CD4-positive, alpha-beta T cell treated with Interleukin-17A for 4 hours (primary cell): Measurements from ENCODE around the gene ABLIM1.

Experiments
- DNase-seq: peaks from one replicate; pipeline ENCODE4 v3.0.0-alpha.2; 2020; ENCODE audit warnings: mixed read lengths

Gene ABLIM1

DNA sequence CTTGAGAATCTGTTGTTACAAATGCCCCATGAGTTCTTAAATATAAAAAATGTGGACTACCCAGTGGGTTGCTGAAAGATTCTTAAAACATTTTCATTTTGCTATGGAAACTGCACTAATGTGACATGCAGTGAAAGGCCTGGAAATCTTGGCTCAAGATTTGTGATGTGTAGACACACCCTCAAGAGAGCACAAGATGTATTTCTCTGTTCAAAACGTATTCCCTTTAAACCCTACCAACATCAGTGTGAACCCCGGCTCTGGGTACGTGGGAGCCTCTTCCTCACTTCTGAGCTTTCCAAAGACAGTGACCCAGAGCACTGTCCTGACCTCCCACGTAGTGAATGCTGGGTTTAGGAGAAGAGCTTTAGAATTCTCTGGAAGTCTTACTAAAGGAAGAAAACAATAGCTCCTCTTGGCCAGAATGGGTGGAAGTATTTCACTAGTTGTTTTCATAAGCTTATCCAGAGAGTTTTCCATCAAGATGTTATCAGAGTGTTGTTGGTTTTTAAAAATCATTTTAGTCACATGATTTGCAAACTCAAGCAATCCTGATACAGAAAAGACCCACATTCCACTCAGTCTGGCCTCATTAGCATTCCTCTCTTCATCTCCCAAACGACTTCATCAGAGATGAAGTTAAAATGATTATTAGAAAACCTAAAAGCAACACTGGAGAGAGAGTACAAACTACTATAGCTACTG, 172.2 kb downstream of the ABLIM1 start:
- DNase-seq: no peak

- DNase-seq: no peak
These were observed 174.5 kb downstream of the ABLIM1 start for GRCh38 chr10:114483575-114483974.

GRCh38 chr10:114482480-114483304, 175.4 kb downstream of the ABLIM1 start:
- DNase-seq: no peak

- no peak for DNase-seq
These were observed 177.0 kb downstream of the ABLIM1 start for GRCh38 chr10:114481055-114481454.

DNA sequence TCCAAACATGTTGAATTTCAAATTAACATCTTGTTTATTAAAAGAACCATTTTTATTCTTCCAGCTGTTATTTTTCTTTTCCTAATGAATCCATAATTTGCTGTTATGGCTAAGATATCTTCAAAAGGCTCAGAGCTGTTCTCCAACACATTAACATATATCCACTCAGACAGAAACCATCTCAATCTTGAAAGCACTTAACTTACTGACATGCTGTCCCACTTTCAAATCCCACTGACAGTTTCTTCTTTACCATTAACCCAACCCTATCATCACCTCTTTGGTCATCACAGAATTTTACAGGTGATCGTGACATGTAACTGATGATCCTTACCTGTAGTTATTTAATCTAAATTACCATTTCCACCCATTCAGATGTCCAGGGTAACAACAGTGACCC, 178.2 kb downstream of the ABLIM1 start:
- no peak for DNase-seq

DNA sequence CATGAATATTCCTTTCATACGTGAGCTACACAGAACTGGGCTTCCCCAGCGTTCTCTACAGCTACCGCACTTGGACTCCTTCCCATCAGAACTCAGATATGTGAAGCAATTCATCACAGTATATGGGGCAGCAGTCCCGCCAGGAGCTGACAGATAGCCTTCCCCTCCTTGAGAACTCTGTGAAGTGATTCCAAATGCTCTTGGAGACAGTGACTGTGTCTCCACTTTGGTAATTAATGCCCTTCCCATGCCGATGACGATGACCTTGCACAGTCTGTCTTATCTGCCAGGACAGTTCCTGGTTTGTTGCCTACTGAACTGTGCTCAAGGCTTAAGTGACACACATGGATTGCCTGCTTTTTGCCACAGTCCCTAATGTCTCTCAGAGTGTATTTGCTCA, 178.8 kb downstream of the ABLIM1 start:
- DNase-seq: no peak

- no peak for DNase-seq
These were observed 179.8 kb downstream of the ABLIM1 start for GRCh38 chr10:114478281-114478680.

- no peak for DNase-seq
These were observed 180.8 kb downstream of the ABLIM1 start for GRCh38 chr10:114477285-114477684.

DNA sequence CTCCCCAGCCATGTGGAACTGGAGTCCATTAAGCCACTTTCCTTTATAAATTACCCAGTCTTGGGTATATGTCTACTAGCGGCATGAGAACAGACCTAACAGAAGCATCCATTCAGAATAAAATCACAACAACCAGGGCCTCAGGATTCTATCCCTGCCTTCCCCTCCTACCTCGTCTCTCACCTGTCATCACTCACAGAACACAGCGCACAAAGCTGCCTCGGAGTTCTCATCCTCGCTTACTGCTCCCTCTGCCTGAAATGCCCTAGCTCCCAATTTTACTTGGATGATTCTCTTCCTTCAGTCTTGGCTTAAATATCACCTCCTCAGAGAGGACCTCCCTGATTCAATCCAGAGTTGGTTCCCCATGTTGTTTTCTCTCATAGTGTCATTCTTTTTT, 183.1 kb downstream of the ABLIM1 start:
- no peak for DNase-seq

DNA sequence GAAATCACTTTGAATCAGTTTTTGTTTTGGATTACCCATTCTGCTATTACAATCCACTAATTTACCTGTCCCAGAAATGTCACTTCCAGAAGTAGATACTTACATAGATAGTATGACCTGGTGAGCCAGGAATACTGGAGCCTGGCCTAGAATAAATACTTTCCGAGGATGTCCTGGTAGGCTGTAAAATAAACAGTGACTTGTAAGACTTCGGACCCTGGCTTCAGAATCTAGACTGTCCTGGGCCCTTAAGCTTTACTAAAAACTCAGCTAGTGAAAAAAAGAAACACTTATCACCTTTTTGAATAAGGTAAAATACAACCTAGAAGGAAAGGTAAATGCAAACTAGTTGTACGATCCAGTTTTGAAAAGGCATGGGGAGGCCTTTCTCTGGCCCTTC, 184.3 kb downstream of the ABLIM1 start:
- DNase-seq: no peak

GRCh38 chr10:114472877-114473253, 185.2 kb downstream of the ABLIM1 start:
- no peak for DNase-seq

- no peak for DNase-seq
These were observed 185.9 kb downstream of the ABLIM1 start for GRCh38 chr10:114471906-114472876.

DNA sequence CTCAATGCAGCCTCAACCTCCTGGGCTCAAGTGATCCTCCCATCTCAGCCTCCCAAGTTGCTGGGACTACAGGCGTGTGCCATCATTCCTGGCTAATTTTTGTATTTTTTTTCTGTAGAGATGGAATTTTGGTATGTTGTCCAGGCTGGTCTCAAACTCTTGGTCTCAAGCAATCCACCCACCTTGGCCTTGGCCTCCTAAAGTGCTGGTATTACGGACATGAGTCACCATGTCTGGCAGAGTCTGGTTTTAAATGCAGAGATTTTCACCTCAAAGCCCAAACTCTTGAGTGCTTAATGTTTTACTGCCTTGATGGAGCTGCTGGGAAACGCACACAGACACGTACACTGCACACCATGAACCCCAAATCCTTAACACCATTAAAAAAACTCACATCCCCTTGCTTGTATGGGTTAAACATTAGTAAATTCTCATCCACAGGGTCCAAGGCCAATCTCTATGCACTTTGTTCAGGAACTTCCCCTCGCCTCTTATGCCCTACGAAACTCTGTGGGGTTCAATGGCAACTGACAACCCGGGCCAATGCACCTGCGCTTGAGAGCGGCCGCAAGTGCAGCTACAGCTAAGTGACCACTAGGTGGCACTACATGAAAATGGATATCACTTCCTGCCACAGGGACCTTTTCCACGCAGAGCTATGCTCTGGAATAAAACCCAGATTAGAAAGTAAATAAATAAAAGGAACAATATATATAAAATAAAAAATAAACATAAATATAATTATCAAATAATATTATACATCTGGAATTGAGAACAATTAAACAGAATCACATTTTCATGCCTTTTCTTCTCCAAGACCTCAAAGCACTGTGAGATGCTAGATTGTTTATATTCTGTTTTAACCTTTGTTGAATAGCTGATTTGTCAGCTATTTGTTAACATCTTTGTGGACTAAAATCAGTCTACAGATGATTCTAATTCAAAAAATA, 186.8 kb downstream of the ABLIM1 start:
- peak; percentile 73 for DNase-seq

GRCh38 chr10:114470361-114470760, 187.7 kb downstream of the ABLIM1 start:
- no peak for DNase-seq

- peak; percentile 19 for DNase-seq
These were observed 199.1 kb downstream of the ABLIM1 start for GRCh38 chr10:114458955-114459354.

DNA sequence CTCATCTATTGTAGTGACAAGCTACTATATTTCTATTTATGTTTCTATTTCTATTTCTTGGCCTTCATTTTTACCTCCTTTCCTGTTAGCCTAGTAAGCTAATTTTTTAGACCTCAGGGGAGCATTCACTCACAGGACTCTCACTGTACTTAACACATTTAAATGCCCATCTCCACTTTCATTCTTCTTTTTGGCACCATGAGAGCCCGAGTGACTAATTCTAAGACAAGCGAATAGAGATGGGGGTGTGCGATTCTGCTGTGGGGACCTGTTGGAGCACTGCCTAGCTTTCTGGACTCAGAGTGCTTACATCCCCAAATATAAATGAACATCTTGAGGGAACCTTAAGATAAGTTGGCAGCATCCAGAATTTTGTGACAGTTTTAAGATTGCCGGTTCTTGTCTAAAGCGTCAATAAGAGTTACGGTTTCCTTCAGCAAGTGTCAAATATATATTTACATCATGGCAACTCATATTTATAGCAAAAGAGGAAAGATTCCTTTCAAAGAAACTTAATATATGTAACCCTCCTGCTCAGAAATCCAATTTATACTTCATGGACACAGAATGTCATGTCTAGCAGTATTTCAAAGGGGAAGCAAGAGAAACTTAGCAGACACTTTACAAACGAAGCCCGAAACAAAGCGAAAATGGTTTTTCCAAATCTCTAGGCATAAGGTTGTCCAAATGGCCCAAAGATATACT, 199.7 kb downstream of the ABLIM1 start:
- no peak for DNase-seq

DNA sequence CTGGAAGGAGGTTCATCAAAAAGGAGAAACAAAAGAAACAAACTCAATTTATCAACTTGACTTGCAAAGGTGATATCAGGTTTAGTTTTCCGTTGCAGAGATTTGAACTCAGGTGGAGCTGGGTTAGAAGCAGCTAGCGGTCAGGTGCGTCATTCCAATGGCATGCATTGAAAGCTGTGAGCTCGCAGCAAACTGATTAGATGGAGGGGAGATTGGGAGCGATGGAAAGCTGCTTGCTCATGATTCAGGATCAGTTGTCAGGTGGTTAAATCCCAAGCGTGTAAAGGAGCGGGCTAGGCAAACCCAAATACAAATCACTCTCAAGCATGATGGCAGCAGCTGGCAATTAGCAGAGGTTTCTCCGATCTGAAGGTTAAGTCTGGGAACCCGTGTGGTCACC, 204.5 kb downstream of the ABLIM1 start:
- DNase-seq: no peak

DNA sequence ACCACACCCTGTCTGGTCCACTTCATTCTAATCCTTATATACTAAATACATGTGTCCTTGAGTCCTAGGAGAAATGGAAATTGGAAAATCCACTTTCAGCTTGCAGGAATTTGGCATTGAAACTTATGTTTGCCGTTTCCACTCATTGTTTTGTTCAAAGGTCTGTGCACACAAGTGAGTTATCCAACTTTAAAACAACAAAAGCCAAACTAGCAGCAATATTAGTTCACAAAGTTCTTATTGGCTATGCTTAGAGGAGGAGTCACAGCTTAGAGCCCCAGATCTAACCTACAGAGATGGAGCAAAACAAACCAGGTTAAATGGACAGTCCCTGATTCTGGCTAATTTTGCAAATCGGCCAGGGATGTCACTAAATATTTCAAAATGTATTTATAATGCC, 209.2 kb downstream of the ABLIM1 start:
- no peak for DNase-seq

DNA sequence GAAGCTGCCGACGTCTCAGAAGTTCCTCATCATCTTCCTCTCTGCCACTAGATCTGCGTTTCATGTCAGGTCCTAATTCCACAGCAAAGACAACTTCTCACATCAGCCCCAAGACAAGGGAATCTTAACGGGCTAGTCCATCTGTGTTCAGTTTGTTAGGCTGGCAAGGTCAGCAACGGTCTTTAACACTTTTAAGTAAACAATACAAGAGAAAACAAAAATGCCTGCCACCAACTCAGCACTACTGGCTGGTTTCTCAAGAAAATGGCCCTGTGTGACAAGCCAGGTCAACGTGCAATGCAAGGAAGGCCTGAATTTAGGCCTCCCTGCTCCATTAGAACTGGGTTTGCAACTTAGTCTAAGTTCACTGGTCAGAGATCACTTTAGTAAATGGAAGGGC, 212.7 kb downstream of the ABLIM1 start:
- no peak for DNase-seq

DNA sequence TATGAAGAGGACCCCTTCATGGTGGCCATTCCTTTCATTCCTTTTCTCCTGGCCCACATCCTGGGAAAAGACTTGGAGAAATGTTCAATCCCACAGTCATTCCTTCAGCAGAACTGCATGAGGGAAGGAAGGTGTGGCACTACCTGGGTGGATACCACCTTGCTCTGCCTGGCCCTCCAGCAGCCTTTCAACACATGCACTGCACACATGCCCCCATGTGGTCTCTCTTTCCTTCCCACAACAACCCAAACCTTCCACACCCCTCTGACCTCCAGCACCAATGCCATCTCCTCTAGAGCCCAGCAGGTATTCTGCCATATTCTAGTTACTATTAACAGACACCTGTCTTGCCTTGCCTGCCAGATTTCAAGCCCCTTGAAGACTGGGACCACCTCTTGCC, 213.3 kb downstream of the ABLIM1 start:
- DNase-seq: no peak

- no peak for DNase-seq
These were observed 215.9 kb downstream of the ABLIM1 start for GRCh38 chr10:114442091-114442630.
